OCI-LY3 (cell line): ENCODE results near the gene SLC6A6.

ENCODE experiments used
- H2AFZ ChIP-seq: fragments of 200-600, 300-600 bp; shearing (Covaris generic); 2 replicates; pipeline ENCODE4 v1.6.0; 2014; ENCODE audit warnings: antibody characterized with exemption, low read depth, low read length
- H3K27ac ChIP-seq: fragments of 200-600, 300-600 bp; sonication (generic); 2 replicates; pipeline ENCODE4 v1.5.1; 2014; ENCODE audit warnings: mild to moderate bottlenecking, low read length, moderate library complexity, mixed read lengths
- H3K27me3 ChIP-seq: fragments of 200-600, 300-600 bp; sonication (generic); 2 replicates; pipeline ENCODE4 v1.6.1; 2014; ENCODE audit warnings: low read depth, low read length, mixed read lengths
- H3K36me3 ChIP-seq: fragments of 200-600, 300-600 bp; sonication (generic); replicated peaks from 2 replicates; pipeline ENCODE3; 2014; ENCODE audit warnings: low read depth, low read length, mixed read lengths
- H3K4me1 ChIP-seq: fragments of 300-600, 200-600 bp; sonication (generic); 2 replicates; pipeline ENCODE4 v1.6.1; 2014; ENCODE audit warnings: low read length, mixed read lengths
- H3K4me2 ChIP-seq: fragments of 200-600, 300-600 bp; sonication (generic); 2 replicates; pipeline ENCODE4 v1.6.1; 2014; ENCODE audit warnings: low read length, mixed read lengths
- H3K4me3 ChIP-seq: fragments of 300-600, 200-600 bp; sonication (generic); 2 replicates; pipeline ENCODE4 v1.5.1; 2014; ENCODE audit warnings: antibody characterized with exemption, mild to moderate bottlenecking, low read length, moderate library complexity
- H3K79me2 ChIP-seq: fragments of 300-600, 200-600 bp; shearing (Covaris generic); 2 replicates; pipeline ENCODE4 v1.6.1; 2014; ENCODE audit warnings: mild to moderate bottlenecking, low read length, mixed read lengths
- H3K9ac ChIP-seq: fragments of 300-600, 200-600 bp; shearing (Covaris generic); 2 replicates; pipeline ENCODE4 v1.6.0; 2014; ENCODE audit warnings: mild to moderate bottlenecking, low read length, moderate library complexity
- H3K9me3 ChIP-seq: fragments of 200-600, 300-600 bp; shearing (Covaris generic); 2 replicates; pipeline ENCODE4 v1.6.1; 2014; ENCODE audit warnings: low read length, mixed read lengths; ENCODE audit not compliant: insufficient read depth
- H4K20me1 ChIP-seq: fragments of 200-600, 300-600 bp; sonication (generic); 2 replicates; pipeline ENCODE4 v1.6.1; 2016; ENCODE audit warnings: low read length, mixed read lengths; ENCODE audit not compliant: insufficient read depth
- EZH2phosphoT487 ChIP-seq: fragments of 200-600 bp; shearing (Covaris generic); IDR thresholded peaks from 2 replicates; pipeline ENCODE4 v1.6.1; 2018; ENCODE audit warnings: antibody characterized with exemption, mixed run types, low read depth
- TF ChIP-seq, protein P1 (sequence below): fragments of 200-600, 300-600 bp; sonication (generic); IDR thresholded peaks from 2 replicates; pipeline ENCODE4 v1.5.1; 2014; ENCODE audit warnings: antibody characterized with exemption, low read length, low read depth

Gene SLC6A6

GRCh38 chr3:14492948-14493881 lies 90.8 kb downstream of the SLC6A6 start:
- Histone ChIP-seq H3K79me2 (no peaks in the 10 kb centered on the region), H3K4me1 (no peaks in the 10 kb centered on the region), H3K27ac (no peak overlapping the region), H3K9ac (no peak overlapping the region), H2AFZ (no peak overlapping the region), H3K9me3 (no peaks in the 10 kb centered on the region), H3K4me2 (no peak overlapping the region), H4K20me1 (no peaks in the 10 kb centered on the region), H3K27me3 (no peaks in the 10 kb centered on the region), H3K36me3 (peaks cover 9% of the 10 kb centered on the region), H3K4me3 (no peak overlapping the region)
- no peak for TF ChIP-seq EZH2phosphoT487
- TF ChIP-seq, protein P1, sequence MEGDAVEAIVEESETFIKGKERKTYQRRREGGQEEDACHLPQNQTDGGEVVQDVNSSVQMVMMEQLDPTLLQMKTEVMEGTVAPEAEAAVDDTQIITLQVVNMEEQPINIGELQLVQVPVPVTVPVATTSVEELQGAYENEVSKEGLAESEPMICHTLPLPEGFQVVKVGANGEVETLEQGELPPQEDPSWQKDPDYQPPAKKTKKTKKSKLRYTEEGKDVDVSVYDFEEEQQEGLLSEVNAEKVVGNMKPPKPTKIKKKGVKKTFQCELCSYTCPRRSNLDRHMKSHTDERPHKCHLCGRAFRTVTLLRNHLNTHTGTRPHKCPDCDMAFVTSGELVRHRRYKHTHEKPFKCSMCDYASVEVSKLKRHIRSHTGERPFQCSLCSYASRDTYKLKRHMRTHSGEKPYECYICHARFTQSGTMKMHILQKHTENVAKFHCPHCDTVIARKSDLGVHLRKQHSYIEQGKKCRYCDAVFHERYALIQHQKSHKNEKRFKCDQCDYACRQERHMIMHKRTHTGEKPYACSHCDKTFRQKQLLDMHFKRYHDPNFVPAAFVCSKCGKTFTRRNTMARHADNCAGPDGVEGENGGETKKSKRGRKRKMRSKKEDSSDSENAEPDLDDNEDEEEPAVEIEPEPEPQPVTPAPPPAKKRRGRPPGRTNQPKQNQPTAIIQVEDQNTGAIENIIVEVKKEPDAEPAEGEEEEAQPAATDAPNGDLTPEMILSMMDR = no peak

DNA sequence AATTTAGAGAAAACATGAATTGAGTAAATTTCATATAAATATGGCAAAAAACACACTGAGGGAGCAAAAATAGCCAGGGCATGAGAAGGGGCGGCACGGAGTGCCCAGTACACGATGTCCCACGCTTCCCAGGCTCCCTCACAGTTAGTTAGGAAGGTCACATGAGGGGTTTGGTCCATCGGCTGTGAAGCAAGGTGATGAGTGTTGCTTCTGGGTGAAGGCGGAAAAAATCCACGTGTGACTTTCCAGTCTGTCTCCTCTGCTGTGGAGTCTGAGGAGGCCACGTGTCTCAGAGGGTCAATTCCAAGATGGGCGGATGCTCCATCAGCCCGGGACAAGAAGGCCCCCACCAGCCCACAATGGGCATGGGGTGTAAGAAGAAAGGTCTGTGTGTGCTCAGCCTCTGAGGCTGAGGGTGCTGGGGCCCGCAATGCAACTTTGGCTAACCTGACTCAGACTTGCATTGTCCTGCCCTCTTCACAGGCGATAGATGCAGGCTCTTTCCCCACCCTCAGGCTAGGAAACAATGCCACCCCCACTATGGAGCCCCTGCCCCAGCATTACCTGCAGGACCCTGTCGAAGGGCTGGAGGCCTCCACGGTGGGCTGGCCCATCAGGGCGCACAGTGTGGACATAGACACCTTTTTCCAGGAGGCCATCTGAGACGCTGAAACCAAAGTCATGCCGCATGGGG lies 92.0 kb downstream of the SLC6A6 start:
- no peaks in the 10 kb centered on the region for H3K27me3 ChIP-seq
- TF ChIP-seq, protein P1 = no peak
- no peak for TF ChIP-seq EZH2phosphoT487
- H3K4me2 ChIP-seq = no peak overlapping the region
- no peaks in the 10 kb centered on the region for H4K20me1 ChIP-seq
- no peak overlapping the region for H3K4me3 ChIP-seq
- no peaks in the 10 kb centered on the region for H3K79me2 ChIP-seq
- H2AFZ ChIP-seq = no peak overlapping the region
- no peak overlapping the region for H3K27ac ChIP-seq
- no peaks in the 10 kb centered on the region for H3K4me1 ChIP-seq
- H3K36me3 ChIP-seq = peaks cover 6% of the 10 kb centered on the region
- no peak overlapping the region for H3K9ac ChIP-seq
- H3K9me3 ChIP-seq = no peaks in the 10 kb centered on the region

DNA sequence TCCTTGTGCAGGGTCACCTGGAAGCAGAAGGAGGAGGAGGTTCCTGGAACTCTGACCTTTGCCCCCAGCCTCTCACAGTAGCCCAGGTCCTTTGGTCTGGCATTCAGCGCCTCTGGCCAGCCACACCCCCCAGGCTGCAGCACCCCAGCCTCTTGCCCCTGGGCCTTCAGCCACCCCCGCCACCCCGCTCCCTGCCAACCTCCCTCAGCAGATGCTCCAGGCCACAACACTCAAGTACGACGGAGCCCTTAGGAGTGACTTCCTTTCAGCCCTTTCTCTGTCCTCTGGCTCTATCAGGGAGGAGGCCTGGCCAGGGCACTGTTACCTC lies 92.5 kb downstream of the SLC6A6 start:
- Histone ChIP-seq H3K4me2 (no peak overlapping the region), H3K36me3 (peaks cover 4% of the 10 kb centered on the region), H3K4me1 (no peaks in the 10 kb centered on the region), H3K79me2 (no peaks in the 10 kb centered on the region), H3K27me3 (no peaks in the 10 kb centered on the region), H3K9me3 (no peaks in the 10 kb centered on the region), H3K4me3 (no peak overlapping the region), H3K27ac (no peak overlapping the region), H3K9ac (no peak overlapping the region), H2AFZ (no peak overlapping the region), H4K20me1 (no peaks in the 10 kb centered on the region)
- TF ChIP-seq EZH2phosphoT487 = no peak
- TF ChIP-seq, protein P1 = no peak

- Histone ChIP-seq H3K4me3 (no peak overlapping the region), H2AFZ (no peak overlapping the region)
These were observed 93.9 kb downstream of the SLC6A6 start for GRCh38 chr3:14496351-14496750.

More at GRCh38 chr3:14496351-14496750, 93.9 kb downstream of the SLC6A6 start:
- no peaks in the 10 kb centered on the region for H3K9me3 ChIP-seq
- H3K4me1 ChIP-seq = no peaks in the 10 kb centered on the region
- no peak overlapping the region for H3K27ac ChIP-seq
- TF ChIP-seq, protein P1 = no peak
- TF ChIP-seq EZH2phosphoT487 = no peak
- H4K20me1 ChIP-seq = no peaks in the 10 kb centered on the region
- no peaks in the 10 kb centered on the region for H3K36me3 ChIP-seq
- no peaks in the 10 kb centered on the region for H3K79me2 ChIP-seq
- no peak overlapping the region for H3K4me2 ChIP-seq
- H3K27me3 ChIP-seq = no peaks in the 10 kb centered on the region
- no peak overlapping the region for H3K9ac ChIP-seq
